WTC11 (cell line): ENCODE results near the gene TCEANC2. TPM values are rescaled to one million over a fixed set of nuclear protein-coding genes. Genes with fewer than 3 reads are reported as not detected.

Source experiments
- ATAC-seq: fragments of 200-7000 bp; cut with Tn5 transposase; 2 replicates; pipeline ENCODE4 v1.10.0; 2021; ENCODE audit warnings: mild to moderate bottlenecking, moderate library complexity
- CTCF ChIA-PET: fragments of 300-600 bp; sonication (Branson Sonifier 250); formaldehyde crosslinking; loops from one replicate; lab custom pipeline; 2021; ENCODE audit warnings: antibody characterized with exemption; lab: Charles Lee
- POLR2A ChIA-PET: fragments of 350-600 bp; sonication (Branson Sonifier 250); formaldehyde crosslinking; loops from one replicate; lab custom pipeline; 2021; ENCODE audit warnings: antibody characterized with exemption; lab: Charles Lee
- DNase-seq: peaks from one replicate; pipeline ENCODE4 v3.0.0; 2021; ENCODE audit warnings: low spot score
- H3K27ac Mint-ChIP-seq: 2 replicates; pipeline ENCODE4 v1.8.0; 2021; ENCODE audit warnings: mixed read lengths
- H3K27me3 Mint-ChIP-seq: 2 replicates; pipeline ENCODE4 v1.8.0; 2021; ENCODE audit warnings: low read depth, mild to moderate bottlenecking, moderate library complexity, mixed read lengths
- H3K36me3 Mint-ChIP-seq: 2 replicates; pipeline ENCODE4 v1.8.0; 2021; ENCODE audit warnings: mixed read lengths
- H3K4me1 Mint-ChIP-seq: 2 replicates; pipeline ENCODE4 v1.8.0; 2022; ENCODE audit warnings: mixed read lengths
- H3K4me3 Mint-ChIP-seq: 2 replicates; pipeline ENCODE4 v1.8.0; 2021; ENCODE audit warnings: mild to moderate bottlenecking, moderate library complexity, mixed read lengths
- H3K9me3 Mint-ChIP-seq: 2 replicates; pipeline ENCODE4 v1.8.0; 2021; ENCODE audit warnings: mixed read lengths
- CDX4 ChIP-seq: fragments of 250-450 bp; sonication (Bioruptor Pico); IDR thresholded peaks from 2 replicates; pipeline ENCODE4 v1.9.0; 2021; ENCODE audit warnings: moderate library complexity, mild to moderate bottlenecking, inconsistent platforms, borderline replicate concordance
- CREM ChIP-seq: sonication (generic); formaldehyde crosslinking; IDR thresholded peaks from 2 replicates; pipeline ENCODE4 v1.8.1; 2022; ENCODE audit warnings: mild to moderate bottlenecking, missing genetic modification reagents, moderate library complexity
- ERG ChIP-seq: fragments of 250-450 bp; sonication (Bioruptor Pico); IDR thresholded peaks from 2 replicates; pipeline ENCODE4 v1.8.0; 2021; ENCODE audit warnings: mild to moderate bottlenecking
- FOXK1 ChIP-seq: sonication (generic); formaldehyde crosslinking; IDR thresholded peaks from 2 replicates; pipeline ENCODE4 v1.8.0; 2022; ENCODE audit warnings: mild to moderate bottlenecking, moderate library complexity, missing genetic modification reagents
- FOXP4 ChIP-seq: sonication (generic); formaldehyde crosslinking; IDR thresholded peaks from 2 replicates; pipeline ENCODE4 v1.8.0; 2022; ENCODE audit warnings: mild to moderate bottlenecking, missing genetic modification reagents
- HMGA2 ChIP-seq: fragments of 250-450 bp; sonication (Bioruptor Pico); IDR thresholded peaks from 2 replicates; pipeline ENCODE4 v1.4.0; 2021; ENCODE audit warnings: mild to moderate bottlenecking, moderate library complexity
- KAT7 ChIP-seq: sonication (generic); formaldehyde crosslinking; IDR thresholded peaks from 2 replicates; pipeline ENCODE4 v1.8.1; 2023; ENCODE audit warnings: missing genetic modification reagents, mild to moderate bottlenecking, borderline replicate concordance
- NFE2L1 ChIP-seq: sonication (generic); formaldehyde crosslinking; IDR thresholded peaks from 2 replicates; pipeline ENCODE4 v1.8.1; 2023; ENCODE audit warnings: missing genetic modification reagents
- PRRX2 ChIP-seq: fragments of 250-450 bp; sonication (Bioruptor Pico); IDR thresholded peaks from 2 replicates; pipeline ENCODE4 v1.8.0; 2021; ENCODE audit warnings: mild to moderate bottlenecking
- SMAD4 ChIP-seq: sonication (generic); formaldehyde crosslinking; IDR thresholded peaks from 2 replicates; pipeline ENCODE4 v1.8.0; 2022; ENCODE audit warnings: mild to moderate bottlenecking, missing genetic modification reagents
- SOX15 ChIP-seq: fragments of 250-450 bp; sonication (Bioruptor Pico); IDR thresholded peaks from 2 replicates; pipeline ENCODE4 v1.9.0; 2021; ENCODE audit warnings: mild to moderate bottlenecking
- SP1 ChIP-seq: sonication (generic); formaldehyde crosslinking; conservative IDR thresholded peaks from 2 replicates; pipeline ENCODE4 v1.8.1; 2022; ENCODE audit warnings: missing genetic modification reagents
- ZNF121 ChIP-seq: sonication (generic); formaldehyde crosslinking; IDR thresholded peaks from 2 replicates; pipeline ENCODE4 v1.8.0; 2023; ENCODE audit warnings: missing genetic modification reagents
- ZNF138 ChIP-seq: sonication (generic); formaldehyde crosslinking; conservative IDR thresholded peaks from 2 replicates; pipeline ENCODE4 v1.8.1; 2022; ENCODE audit warnings: mild to moderate bottlenecking, moderate library complexity, missing genetic modification reagents
- ZNF281 ChIP-seq: sonication (generic); formaldehyde crosslinking; IDR thresholded peaks from 2 replicates; pipeline ENCODE4 v1.8.0; 2023; ENCODE audit warnings: mild to moderate bottlenecking, missing genetic modification reagents
- total RNA-seq: library from RNA; stranded (reverse); gene quantifications from 3 replicates; pipeline ENCODE4 v1.2.3, GENCODE V29; 2021
- TF ChIP-seq, protein P1 (sequence below): sonication (generic); formaldehyde crosslinking; conservative IDR thresholded peaks from 2 replicates; pipeline ENCODE4 v1.8.1; 2022; ENCODE audit warnings: mild to moderate bottlenecking, missing genetic modification reagents
- TF ChIP-seq, protein P2 (sequence below): sonication (generic); formaldehyde crosslinking; IDR thresholded peaks from 2 replicates; pipeline ENCODE4 v1.8.0; 2022; ENCODE audit warnings: missing genetic modification reagents
- TF ChIP-seq, protein P3 (sequence below): sonication (generic); formaldehyde crosslinking; IDR thresholded peaks from 2 replicates; pipeline ENCODE4 v1.8.1; 2023; ENCODE audit warnings: mild to moderate bottlenecking, missing genetic modification reagents, borderline replicate concordance

The TCEANC2 gene
- total RNA-seq, 1 experiment from 2014 or later, result 6.3 TPM

GRCh38 chr1:54008876-54009275 is 44.5 kb upstream of the TCEANC2 start:
- POLR2A ChIA-PET, result no interaction called here
- ATAC-seq, result no peak
- no peak for DNase-seq
- CTCF ChIA-PET, result interaction anchor here (5.3 kb wide), 1 partner anchor 17 kb away, joined by 26 read pairs; no protein-coding TSS in a partner anchor
- TF ChIP-seq HMGA2 (CRISPR knock-in tag) (no peak), ZNF121 (CRISPR knock-in tag) (no peak), ERG (CRISPR knock-in tag) (no peak), FOXK1 (CRISPR knock-in tag) (no peak), FOXP4 (CRISPR knock-in tag) (no peak), PRRX2 (no peak), CDX4 (CRISPR knock-in tag) (no peak), KAT7 (CRISPR knock-in tag) (no peak), SMAD4 (CRISPR knock-in tag) (no peak), ZNF281 (CRISPR knock-in tag) (no peak), SP1 (CRISPR knock-in tag) (no peak), ZNF138 (CRISPR knock-in tag) (no peak), NFE2L1 (CRISPR knock-in tag) (no peak), SOX15 (CRISPR knock-in tag) (no peak), CREM (CRISPR knock-in tag) (no peak)
- TF ChIP-seq, protein P1, sequence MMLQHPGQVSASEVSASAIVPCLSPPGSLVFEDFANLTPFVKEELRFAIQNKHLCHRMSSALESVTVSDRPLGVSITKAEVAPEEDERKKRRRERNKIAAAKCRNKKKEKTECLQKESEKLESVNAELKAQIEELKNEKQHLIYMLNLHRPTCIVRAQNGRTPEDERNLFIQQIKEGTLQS (CRISPR knock-in tag), result no peak
- TF ChIP-seq, protein P2, sequence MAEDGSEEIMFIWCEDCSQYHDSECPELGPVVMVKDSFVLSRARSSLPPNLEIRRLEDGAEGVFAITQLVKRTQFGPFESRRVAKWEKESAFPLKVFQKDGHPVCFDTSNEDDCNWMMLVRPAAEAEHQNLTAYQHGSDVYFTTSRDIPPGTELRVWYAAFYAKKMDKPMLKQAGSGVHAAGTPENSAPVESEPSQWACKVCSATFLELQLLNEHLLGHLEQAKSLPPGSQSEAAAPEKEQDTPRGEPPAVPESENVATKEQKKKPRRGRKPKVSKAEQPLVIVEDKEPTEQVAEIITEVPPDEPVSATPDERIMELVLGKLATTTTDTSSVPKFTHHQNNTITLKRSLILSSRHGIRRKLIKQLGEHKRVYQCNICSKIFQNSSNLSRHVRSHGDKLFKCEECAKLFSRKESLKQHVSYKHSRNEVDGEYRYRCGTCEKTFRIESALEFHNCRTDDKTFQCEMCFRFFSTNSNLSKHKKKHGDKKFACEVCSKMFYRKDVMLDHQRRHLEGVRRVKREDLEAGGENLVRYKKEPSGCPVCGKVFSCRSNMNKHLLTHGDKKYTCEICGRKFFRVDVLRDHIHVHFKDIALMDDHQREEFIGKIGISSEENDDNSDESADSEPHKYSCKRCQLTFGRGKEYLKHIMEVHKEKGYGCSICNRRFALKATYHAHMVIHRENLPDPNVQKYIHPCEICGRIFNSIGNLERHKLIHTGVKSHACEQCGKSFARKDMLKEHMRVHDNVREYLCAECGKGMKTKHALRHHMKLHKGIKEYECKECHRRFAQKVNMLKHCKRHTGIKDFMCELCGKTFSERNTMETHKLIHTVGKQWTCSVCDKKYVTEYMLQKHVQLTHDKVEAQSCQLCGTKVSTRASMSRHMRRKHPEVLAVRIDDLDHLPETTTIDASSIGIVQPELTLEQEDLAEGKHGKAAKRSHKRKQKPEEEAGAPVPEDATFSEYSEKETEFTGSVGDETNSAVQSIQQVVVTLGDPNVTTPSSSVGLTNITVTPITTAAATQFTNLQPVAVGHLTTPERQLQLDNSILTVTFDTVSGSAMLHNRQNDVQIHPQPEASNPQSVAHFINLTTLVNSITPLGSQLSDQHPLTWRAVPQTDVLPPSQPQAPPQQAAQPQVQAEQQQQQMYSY, result no peak
- TF ChIP-seq, protein P3, sequence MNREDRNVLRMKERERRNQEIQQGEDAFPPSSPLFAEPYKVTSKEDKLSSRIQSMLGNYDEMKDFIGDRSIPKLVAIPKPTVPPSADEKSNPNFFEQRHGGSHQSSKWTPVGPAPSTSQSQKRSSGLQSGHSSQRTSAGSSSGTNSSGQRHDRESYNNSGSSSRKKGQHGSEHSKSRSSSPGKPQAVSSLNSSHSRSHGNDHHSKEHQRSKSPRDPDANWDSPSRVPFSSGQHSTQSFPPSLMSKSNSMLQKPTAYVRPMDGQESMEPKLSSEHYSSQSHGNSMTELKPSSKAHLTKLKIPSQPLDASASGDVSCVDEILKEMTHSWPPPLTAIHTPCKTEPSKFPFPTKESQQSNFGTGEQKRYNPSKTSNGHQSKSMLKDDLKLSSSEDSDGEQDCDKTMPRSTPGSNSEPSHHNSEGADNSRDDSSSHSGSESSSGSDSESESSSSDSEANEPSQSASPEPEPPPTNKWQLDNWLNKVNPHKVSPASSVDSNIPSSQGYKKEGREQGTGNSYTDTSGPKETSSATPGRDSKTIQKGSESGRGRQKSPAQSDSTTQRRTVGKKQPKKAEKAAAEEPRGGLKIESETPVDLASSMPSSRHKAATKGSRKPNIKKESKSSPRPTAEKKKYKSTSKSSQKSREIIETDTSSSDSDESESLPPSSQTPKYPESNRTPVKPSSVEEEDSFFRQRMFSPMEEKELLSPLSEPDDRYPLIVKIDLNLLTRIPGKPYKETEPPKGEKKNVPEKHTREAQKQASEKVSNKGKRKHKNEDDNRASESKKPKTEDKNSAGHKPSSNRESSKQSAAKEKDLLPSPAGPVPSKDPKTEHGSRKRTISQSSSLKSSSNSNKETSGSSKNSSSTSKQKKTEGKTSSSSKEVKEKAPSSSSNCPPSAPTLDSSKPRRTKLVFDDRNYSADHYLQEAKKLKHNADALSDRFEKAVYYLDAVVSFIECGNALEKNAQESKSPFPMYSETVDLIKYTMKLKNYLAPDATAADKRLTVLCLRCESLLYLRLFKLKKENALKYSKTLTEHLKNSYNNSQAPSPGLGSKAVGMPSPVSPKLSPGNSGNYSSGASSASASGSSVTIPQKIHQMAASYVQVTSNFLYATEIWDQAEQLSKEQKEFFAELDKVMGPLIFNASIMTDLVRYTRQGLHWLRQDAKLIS (CRISPR knock-in tag), result no peak
- no peak overlapping the region for H3K4me3 Mint-ChIP-seq
- no peak overlapping the region for H3K27ac Mint-ChIP-seq
- H3K36me3 Mint-ChIP-seq, result peaks cover 2% of the 10 kb centered on the region; the same call in 1 of the 2 replicates
- H3K27me3 Mint-ChIP-seq, result peaks cover 9% of the 10 kb centered on the region
- H3K9me3 Mint-ChIP-seq, result peaks cover 5% of the 10 kb centered on the region
- peaks cover 4% of the 10 kb centered on the region for H3K4me1 Mint-ChIP-seq
